GM12878 (cell line): ENCODE data around the gene ITPR2. TPM values are rescaled to one million over a fixed set of nuclear protein-coding genes. Genes with fewer than 3 reads are reported as not detected.
A peak's percentile ranks its signal among the peaks of the same experiment; 100 is the strongest.

Experiments
- ATAC-seq: fragments of 200-7000 bp; cut with Tn5 transposase; 3 replicates; pipeline ENCODE4 v1.9.1; 2020; ENCODE audit warnings: mild to moderate bottlenecking, moderate library complexity
- BruUV-seq: library from RNA; stranded (reverse); fragments of 400-500 nt; replicated peaks from 2 replicates; lab custom pipeline; 2021; lab: Mats Ljungman, UMichigan
- CTCF ChIA-PET: fragments of 300-600 bp; sonication (Branson Sonifier 250); formaldehyde crosslinking; extraction: SDS; loops from one replicate; lab custom pipeline; 2021; ENCODE audit warnings: inconsistent platforms; lab: Yijun Ruan, JAX
- POLR2A ChIA-PET: fragments of 350-600 bp; formaldehyde crosslinking; extraction: SDS; loops from one replicate; lab custom pipeline; 2021; ENCODE audit warnings: inconsistent platforms; lab: Charles Lee
- RAD21 ChIA-PET: fragments of 300-600 bp; sonication (Branson Sonifier 250); formaldehyde crosslinking; loops from one replicate; lab custom pipeline; 2023; ENCODE audit warnings: antibody characterized with exemption; ENCODE audit not compliant: unreplicated experiment; lab: Charles Lee
- SMC1A ChIA-PET: fragments of 300-600 bp; sonication (Branson Sonifier 250); formaldehyde crosslinking; loops from one replicate; lab custom pipeline; 2023; ENCODE audit not compliant: unreplicated experiment, uncharacterized antibody; lab: Charles Lee
- DNase-seq: peaks from one replicate; pipeline ENCODE4 v3.0.0-alpha.2; 2011; ENCODE audit warnings: low read depth, low spot score
- FAIRE-seq: peaks from 3 replicates; lab custom pipeline; 2011; peaks lifted over from hg19 to GRCh38; lab: Jason Lieb, UNC
- H2AFZ ChIP-seq: 2 replicates; pipeline ENCODE4 v1.6.0; 2011; ENCODE audit warnings: low read depth, low read length, control low read depth; ENCODE audit not compliant: control insufficient read depth
- H3K27ac ChIP-seq: 2 replicates; pipeline ENCODE4 v1.5.1; 2011; ENCODE audit warnings: control low read depth; ENCODE audit not compliant: control insufficient read depth, insufficient read depth
- H3K27me3 ChIP-seq, 2 experiments: replicated peaks in 1 of 2; 2 replicates each; pipeline versions ENCODE4 v1.6.0 to v1.6.1; 2011; ENCODE audit warnings: low read length in 1 of 2; ENCODE audit not compliant: control insufficient read depth in 2 of 2, insufficient read depth in 2 of 2
- H3K36me3 ChIP-seq, 2 experiments: 2 replicates each; pipeline ENCODE4 v1.5.1; 2011; ENCODE audit warnings: low read length in 1 of 2; ENCODE audit not compliant: control insufficient read depth in 2 of 2, insufficient read depth in 2 of 2
- H3K4me1 ChIP-seq: 2 replicates; pipeline ENCODE4 v1.6.1; 2011; ENCODE audit warnings: mild to moderate bottlenecking, low read length, moderate library complexity, mixed read lengths; ENCODE audit not compliant: control insufficient read depth, insufficient read depth
- H3K4me2 ChIP-seq: 2 replicates; pipeline ENCODE4 v1.6.0; 2011; ENCODE audit warnings: control low read depth; ENCODE audit not compliant: control insufficient read depth, insufficient read depth
- H3K4me3 ChIP-seq: fragments of 200-600 bp; sonication (generic); 2 replicates; pipeline ENCODE4 v1.5.1; 2016
- H3K79me2 ChIP-seq: 2 replicates; pipeline ENCODE4 v1.6.0; 2011; ENCODE audit warnings: low read length; ENCODE audit not compliant: control insufficient read depth, insufficient read depth
- H3K9ac ChIP-seq: 2 replicates; pipeline ENCODE4 v1.8.0; 2011; ENCODE audit warnings: low read length, control low read depth, mixed read lengths; ENCODE audit not compliant: control insufficient read depth, insufficient read depth
- H3K9me3 ChIP-seq: replicated peaks from 3 replicates; pipeline ENCODE4 v1.5.1; 2011; ENCODE audit warnings: mild to moderate bottlenecking, low read length; ENCODE audit not compliant: control insufficient read depth, insufficient read depth
- H4K20me1 ChIP-seq: 2 replicates; pipeline ENCODE4 v1.6.0; 2011; ENCODE audit not compliant: control insufficient read depth, insufficient read depth
- CHD2 ChIP-seq: IDR thresholded peaks from 2 replicates; pipeline ENCODE4 v1.6.1; 2011; ENCODE audit warnings: low read depth, low read length, improper control_type of control experiment, borderline replicate concordance
- E4F1 ChIP-seq: fragments of 450-650 bp; IDR thresholded peaks from 2 replicates; pipeline ENCODE4 v1.6.1; 2018; ENCODE audit warnings: borderline replicate concordance, mild to moderate bottlenecking; ENCODE audit not compliant: partially characterized antibody
- ELK1 ChIP-seq: IDR thresholded peaks from 2 replicates; pipeline ENCODE4 v1.6.1; 2012; ENCODE audit warnings: low read depth, low read length, improper control_type of control experiment
- HCFC1 ChIP-seq: fragments of 150-350 bp; IDR thresholded peaks from 2 replicates; pipeline ENCODE4 v1.6.1; 2014; ENCODE audit warnings: low read length
- KDM1A ChIP-seq: fragments of 200-600 bp; sonication (generic); IDR thresholded peaks from 2 replicates; pipeline ENCODE4 v1.6.1; 2016; ENCODE audit warnings: borderline replicate concordance
- LARP7 ChIP-seq: fragments of 450-650 bp; IDR thresholded peaks from 2 replicates; pipeline ENCODE4 v1.6.1; 2017; ENCODE audit warnings: mild to moderate bottlenecking
- SKIL ChIP-seq: fragments of 450-650 bp; IDR thresholded peaks from 2 replicates; pipeline ENCODE4 v1.6.1; 2017; ENCODE audit warnings: mild to moderate bottlenecking, low read depth, inconsistent platforms; ENCODE audit not compliant: poor library complexity, severe bottlenecking
- USF1 ChIP-seq: IDR thresholded peaks from 2 replicates; pipeline ENCODE4 v1.6.1; 2011; ENCODE audit warnings: borderline replicate concordance, low read depth, mild to moderate bottlenecking, moderate library complexity, mixed read lengths, low read length; ENCODE audit not compliant: insufficient read depth; ENCODE audit errors: extremely low read length
- WGBS: methylation state at CpG from one replicate; pipeline ENCODE4 v1.1.6; 2016; ENCODE audit warnings: low lambda C conversion rate; ENCODE audit not compliant: insufficient replicate concordance, insufficient coverage; ENCODE audit errors: missing lambda C conversion rate; 5-methylcytosine and 5-hydroxymethylcytosine counted together
- in situ Hi-C: fragments of 300-500 bp; cut with MboI; formaldehyde crosslinking; loops from 9 replicates; pipeline ENCODE4 v1.14.3; 2018; ENCODE audit warnings: mixed read lengths
- intact Hi-C: fragments of 100-400 bp; cut with micrococcal nuclease; formaldehyde crosslinking; loops from one replicate; pipeline ENCODE4 v1.14.2; 2022; ENCODE audit not compliant: unreplicated experiment
- polyA plus RNA-seq, 11 experiments: library from polyadenylated mRNA; depleted of rRNA in 4 of 11; unstranded in 6 of 11; stranded (reverse) in 5 of 11; fragments of >200 nt; fragmentation: Nextera tagmentation in 4 of 11; fragmentation: Illumina TruSeq in 1 of 11; extraction: Ambion mirVana in 4 of 11; extraction: Trizol in 1 of 11; gene quantifications; 1 replicate in 1 of 11; 2 replicates in 10 of 11; pipeline versions ENCODE4 v1.2.1 to v1.2.3, GENCODE V29; 2011 to 2016; ENCODE audit warnings: inconsistent platforms in 2 of 11, missing spikeins in 2 of 11, low read depth in 1 of 11
- total RNA-seq, 4 experiments: library from RNA; depleted of rRNA in 3 of 4; stranded (reverse); fragments of >200 nt in 3 of 4; fragmentation: Illumina TruSeq in 1 of 4; extraction: Trizol in 1 of 4; gene quantifications; 2 replicates each; pipeline versions ENCODE4 v1.2.1 to v1.2.3, GENCODE V29; 2013 to 2021

The ITPR2 gene
- total and polyA plus RNA-seq, 10 of the 15 experiments (the other 5 are each of a cell fraction or from before 2014, with no cell fraction given): 7.5 to 76.2 (median 47.1) TPM

DNA sequence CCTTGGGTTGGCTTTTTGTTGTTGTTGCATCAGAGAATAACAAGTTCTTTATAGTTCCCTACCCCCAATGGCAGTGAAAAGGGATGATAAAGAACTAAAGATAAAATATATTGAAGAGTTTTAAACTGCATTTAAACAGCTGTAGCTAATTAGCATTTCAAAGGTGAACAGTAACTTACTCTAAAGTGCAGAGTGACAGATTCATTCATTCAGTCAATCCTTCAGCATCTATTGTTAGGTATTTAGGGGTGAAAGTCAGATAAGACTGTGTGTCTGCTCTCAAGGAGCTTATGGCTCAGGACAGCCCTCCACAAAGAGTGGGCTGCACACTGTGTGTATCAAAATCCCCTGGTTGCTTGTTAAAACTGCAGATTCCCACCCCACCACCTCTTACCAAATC is 491.5 kb downstream of the ITPR2 start:
- Histone ChIP-seq H2AFZ (no peak overlapping the region), H3K36me3 (peaks cover 0 to 16% of the 10 kb centered on the region in 2 experiments; a peak in 3 of 4 replicates), H3K9ac (no peak overlapping the region), H3K79me2 (no peaks in the 10 kb centered on the region), H4K20me1 (no peaks in the 10 kb centered on the region), H3K27me3 (no peaks in the 10 kb centered on the region), H3K4me3 (no peak overlapping the region), H3K4me1 (peaks cover 20% of the 10 kb centered on the region), H3K9me3 (no peaks in the 10 kb centered on the region), H3K27ac (no peak overlapping the region), H3K4me2 (no peak overlapping the region)
- BruUV-seq: no TSS peak
- FAIRE-seq (no peak), DNase-seq (no peak), ATAC-seq (peak; percentile 26; the same call in 2 of the 3 replicates)
- intact Hi-C loops: no loop called here
- RAD21 ChIA-PET: interaction anchor here (1.0 to 1.4 kb wide), 3 partner anchors 18 to 218 kb away, joined by 3 to 8 read pairs (median 4); no protein-coding TSS in a partner anchor
- POLR2A ChIA-PET: interaction anchor here (1.0 to 1.2 kb wide), 2 partner anchors 218 to 222 kb away, joined by 3 read pairs; no protein-coding TSS in a partner anchor
- CTCF ChIA-PET: interaction anchor here (0.6 to 2.9 kb wide), 3 partner anchors 9 to 223 kb away, joined by 3 to 17 read pairs (median 4); no protein-coding TSS in a partner anchor
- TF ChIP-seq ELK1: no peak
- no peak for TF ChIP-seq CHD2
- TF ChIP-seq HCFC1: no peak
- SMC1A ChIA-PET: interaction anchor here (0.6 to 4.5 kb wide), 10 partner anchors 12 to 222 kb away, joined by 3 to 22 read pairs (median 4); no protein-coding TSS in a partner anchor
- in situ Hi-C loops: no loop called here

DNA sequence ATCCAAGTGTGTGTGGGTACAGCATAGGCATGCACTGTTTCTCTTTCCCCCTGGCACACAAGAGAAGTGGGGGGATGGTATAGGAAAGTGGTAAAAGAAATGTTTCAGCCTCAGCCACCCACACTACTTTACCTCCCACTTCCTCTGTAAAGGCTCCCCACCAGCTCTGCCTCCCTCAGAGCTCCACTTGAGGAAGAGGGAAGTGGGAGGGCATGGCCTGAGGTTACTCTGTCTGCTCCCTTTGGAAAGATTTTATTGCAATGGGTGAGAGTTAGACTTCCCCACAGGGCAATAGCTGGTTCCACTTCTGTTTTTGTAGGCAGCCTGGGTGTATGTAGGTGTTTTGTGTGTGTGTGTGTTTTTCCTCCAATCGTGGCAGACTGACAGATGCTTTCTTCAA is 492.3 kb downstream of the ITPR2 start:
- Histone ChIP-seq H3K9ac (no peak overlapping the region), H3K36me3 (peaks cover 0 to 16% of the 10 kb centered on the region in 2 experiments; a peak in 3 of 4 replicates), H3K4me2 (peak overlapping the region; percentile 5; the same call in 1 of the 2 replicates), H3K79me2 (no peaks in the 10 kb centered on the region), H3K27me3 (no peaks in the 10 kb centered on the region), H3K9me3 (no peaks in the 10 kb centered on the region), H3K4me1 (peaks cover 20% of the 10 kb centered on the region), H3K27ac (no peak overlapping the region), H2AFZ (no peak overlapping the region), H4K20me1 (no peaks in the 10 kb centered on the region), H3K4me3 (no peak overlapping the region)
- no TSS peak for BruUV-seq
- RAD21 ChIA-PET: interaction anchor here (0.7 to 1.3 kb wide), 5 partner anchors 22 to 218 kb away, joined by 3 to 8 read pairs (median 3); no protein-coding TSS in a partner anchor
- no peak for FAIRE-seq
- SMC1A ChIA-PET: interaction anchor here (0.7 to 4.5 kb wide), 17 partner anchors 12 to 226 kb away, joined by 3 to 22 read pairs (median 3); no protein-coding TSS in a partner anchor
- in situ Hi-C loops: no loop called here
- ATAC-seq: peak; percentile 87
- CTCF ChIA-PET: interaction anchor here (0.5 to 2.9 kb wide), 9 partner anchors 10 to 507 kb away, joined by 3 to 17 read pairs (median 3); no protein-coding TSS in a partner anchor
- POLR2A ChIA-PET: interaction anchor here (1.0 kb wide), 1 partner anchor 218 kb away, joined by 3 read pairs; no protein-coding TSS in a partner anchor
- 0% methylated on average over 1 of the region's 1 CpG for WGBS
- peak; percentile 37 for DNase-seq
- intact Hi-C loops: no loop called here
- TF ChIP-seq KDM1A (no peak), USF1 (no peak), LARP7 (no peak), E4F1 (no peak), SKIL (no peak)
